GM12874 (cell line): ENCODE measurements around the gene OLAH.

ENCODE experiments used
- TF ChIP-seq, protein P1 (sequence below): IDR thresholded peaks from 2 replicates; pipeline ENCODE4 v1.5.1; 2011; ENCODE audit warnings: low read depth, mild to moderate bottlenecking, control low read depth, low read length, moderate library complexity; ENCODE audit not compliant: insufficient read depth

The OLAH gene

DNA sequence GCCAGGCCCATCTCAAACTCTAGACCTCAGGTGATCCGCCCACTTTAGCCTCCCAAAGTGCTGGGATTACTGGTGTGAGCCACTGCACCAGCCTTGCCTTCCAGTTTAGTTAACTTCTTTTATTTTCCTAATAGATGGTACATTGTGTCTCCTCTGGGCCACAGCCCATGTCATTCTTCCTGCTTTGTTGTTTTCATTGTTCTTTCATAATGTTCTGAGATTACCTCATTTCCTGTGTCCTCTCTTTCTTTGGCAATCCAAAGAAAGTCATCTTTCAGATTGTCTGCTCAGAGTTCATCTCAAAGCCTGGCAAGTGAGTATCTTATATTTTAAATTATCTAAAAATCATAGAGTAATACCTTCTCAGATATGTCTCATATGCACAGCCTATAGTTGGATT, at the start of gene OLAH:
Gene OLAH, plus strand, starts transcription at position 270 of the 400 bp plus-strand sequence. CDS start 3,346 bp downstream, outside the sequence.
- TF ChIP-seq, protein P1, sequence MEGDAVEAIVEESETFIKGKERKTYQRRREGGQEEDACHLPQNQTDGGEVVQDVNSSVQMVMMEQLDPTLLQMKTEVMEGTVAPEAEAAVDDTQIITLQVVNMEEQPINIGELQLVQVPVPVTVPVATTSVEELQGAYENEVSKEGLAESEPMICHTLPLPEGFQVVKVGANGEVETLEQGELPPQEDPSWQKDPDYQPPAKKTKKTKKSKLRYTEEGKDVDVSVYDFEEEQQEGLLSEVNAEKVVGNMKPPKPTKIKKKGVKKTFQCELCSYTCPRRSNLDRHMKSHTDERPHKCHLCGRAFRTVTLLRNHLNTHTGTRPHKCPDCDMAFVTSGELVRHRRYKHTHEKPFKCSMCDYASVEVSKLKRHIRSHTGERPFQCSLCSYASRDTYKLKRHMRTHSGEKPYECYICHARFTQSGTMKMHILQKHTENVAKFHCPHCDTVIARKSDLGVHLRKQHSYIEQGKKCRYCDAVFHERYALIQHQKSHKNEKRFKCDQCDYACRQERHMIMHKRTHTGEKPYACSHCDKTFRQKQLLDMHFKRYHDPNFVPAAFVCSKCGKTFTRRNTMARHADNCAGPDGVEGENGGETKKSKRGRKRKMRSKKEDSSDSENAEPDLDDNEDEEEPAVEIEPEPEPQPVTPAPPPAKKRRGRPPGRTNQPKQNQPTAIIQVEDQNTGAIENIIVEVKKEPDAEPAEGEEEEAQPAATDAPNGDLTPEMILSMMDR: no peak

- TF ChIP-seq, protein P1: no peak
Measured at GRCh38 chr10:14995964-14996565, 47.7 kb upstream of the OLAH start.

DNA sequence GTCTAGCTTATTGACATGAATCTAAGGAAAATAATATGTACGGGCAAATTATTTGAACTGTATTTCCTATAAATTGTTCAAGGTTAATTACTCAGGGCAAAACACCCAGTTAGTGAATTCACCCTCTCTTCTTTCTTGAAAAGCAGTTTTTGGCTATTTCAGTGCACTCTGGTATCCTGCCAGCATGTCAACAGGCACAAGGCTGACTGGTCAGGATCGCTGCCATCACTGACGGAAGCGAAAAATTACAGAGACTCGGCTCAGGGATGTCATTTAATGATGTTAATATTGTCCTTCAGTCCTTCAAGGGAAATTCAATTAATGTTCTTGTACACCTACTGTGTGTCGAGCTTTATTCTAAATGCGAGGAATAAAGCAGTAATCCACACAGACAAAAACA, 28.3 kb upstream of the OLAH start:
- TF ChIP-seq, protein P1: no peak

DNA sequence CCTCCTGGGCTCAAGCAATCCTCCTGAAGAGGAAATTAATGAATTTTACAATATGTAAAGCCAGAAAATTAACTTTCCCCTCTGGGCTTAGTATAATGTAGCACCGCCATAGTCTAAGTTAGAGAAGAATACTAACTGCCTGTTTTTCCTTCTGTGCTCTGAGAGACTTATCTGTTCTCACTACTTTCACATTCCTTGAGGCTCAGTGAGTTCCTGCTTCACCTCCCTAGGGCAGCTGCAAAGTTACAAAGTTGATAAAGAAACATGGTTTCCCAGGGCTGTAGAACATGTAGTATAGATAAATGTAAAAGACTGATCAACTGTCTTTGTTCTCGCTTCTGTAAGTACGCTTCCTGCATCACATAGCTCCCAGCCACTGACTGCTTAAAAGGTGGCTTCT, 16.0 kb upstream of the OLAH start:
- TF ChIP-seq, protein P1: no peak

DNA sequence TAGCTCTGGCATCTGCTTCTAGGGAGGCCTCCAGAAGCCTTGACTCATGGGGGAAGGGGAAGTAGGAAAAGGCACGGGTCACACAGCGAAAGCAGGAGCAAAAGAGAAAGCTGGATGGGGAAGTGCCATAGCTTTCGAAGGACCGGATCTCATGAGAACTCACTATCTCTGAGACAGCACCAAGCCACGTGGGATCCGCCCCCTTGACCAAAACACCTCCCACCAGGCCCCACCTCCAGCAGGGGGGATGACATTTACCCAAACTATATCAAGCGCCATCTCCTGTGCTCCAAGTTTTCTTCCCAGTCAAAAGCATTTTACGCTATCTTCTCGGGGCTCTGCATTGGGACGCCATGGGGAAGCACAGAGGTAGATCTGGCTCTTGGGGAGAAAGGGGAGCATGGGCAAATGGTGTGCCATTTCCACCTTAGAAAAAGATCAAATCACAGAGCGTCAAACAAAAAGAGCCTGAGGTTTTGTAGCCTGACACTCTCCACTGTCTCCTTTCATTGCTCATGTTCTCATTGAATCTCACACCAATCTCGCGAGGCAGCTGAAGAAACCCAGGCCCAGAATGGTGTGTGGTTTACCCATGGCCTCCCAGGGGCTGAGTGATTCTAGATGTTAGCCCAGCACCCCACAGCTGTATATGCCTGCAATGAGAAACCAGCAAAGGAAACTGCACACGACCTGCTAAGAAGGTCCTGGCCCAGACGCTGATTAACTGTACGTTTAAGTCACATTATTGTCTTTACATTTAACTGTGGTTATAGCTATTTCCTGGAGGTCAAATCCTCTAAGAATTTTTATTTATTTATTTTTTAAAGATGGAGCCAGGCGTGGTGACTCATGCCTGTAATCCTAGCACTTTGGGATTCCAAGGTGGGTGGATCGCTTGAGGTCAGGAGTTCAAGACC, 8.1 kb upstream of the OLAH start:
- TF ChIP-seq, protein P1: no peak

- TF ChIP-seq, protein P1: no peak
Measured at GRCh38 chr10:15037691-15038090, 6.1 kb upstream of the OLAH start.

GRCh38 chr10:15038416-15038815, 5.3 kb upstream of the OLAH start:
- TF ChIP-seq, protein P1: no peak
